Uterus (tissue), 2 donors: ENCODE results near the gene TDRD1.

Experiments
- POLR2A ChIP-seq, 2 donors: fragments of 450-650 bp; IDR thresholded peaks; one replicate each; pipeline ENCODE4 v1.6.1; 2016; ENCODE audit warnings: antibody characterized with exemption in 2 of 2, mild to moderate bottlenecking in 1 of 2, moderate library complexity in 1 of 2
- TF ChIP-seq, protein P1 (sequence below), 4 experiments: fragments of 200-600 bp in 2 of 4; fragments of 450-650 bp in 2 of 4; sonication (generic) in 2 of 4; IDR thresholded peaks; one replicate each; pipeline ENCODE4 v1.5.1; 2016 to 2019; ENCODE audit warnings: antibody characterized with exemption in 4 of 4, mild to moderate bottlenecking in 2 of 4, moderate library complexity in 1 of 4

- TF ChIP-seq, protein P1, sequence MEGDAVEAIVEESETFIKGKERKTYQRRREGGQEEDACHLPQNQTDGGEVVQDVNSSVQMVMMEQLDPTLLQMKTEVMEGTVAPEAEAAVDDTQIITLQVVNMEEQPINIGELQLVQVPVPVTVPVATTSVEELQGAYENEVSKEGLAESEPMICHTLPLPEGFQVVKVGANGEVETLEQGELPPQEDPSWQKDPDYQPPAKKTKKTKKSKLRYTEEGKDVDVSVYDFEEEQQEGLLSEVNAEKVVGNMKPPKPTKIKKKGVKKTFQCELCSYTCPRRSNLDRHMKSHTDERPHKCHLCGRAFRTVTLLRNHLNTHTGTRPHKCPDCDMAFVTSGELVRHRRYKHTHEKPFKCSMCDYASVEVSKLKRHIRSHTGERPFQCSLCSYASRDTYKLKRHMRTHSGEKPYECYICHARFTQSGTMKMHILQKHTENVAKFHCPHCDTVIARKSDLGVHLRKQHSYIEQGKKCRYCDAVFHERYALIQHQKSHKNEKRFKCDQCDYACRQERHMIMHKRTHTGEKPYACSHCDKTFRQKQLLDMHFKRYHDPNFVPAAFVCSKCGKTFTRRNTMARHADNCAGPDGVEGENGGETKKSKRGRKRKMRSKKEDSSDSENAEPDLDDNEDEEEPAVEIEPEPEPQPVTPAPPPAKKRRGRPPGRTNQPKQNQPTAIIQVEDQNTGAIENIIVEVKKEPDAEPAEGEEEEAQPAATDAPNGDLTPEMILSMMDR (IDR thresholded peaks at IDR 0.05) = no peak
- no peak for TF ChIP-seq POLR2A (IDR thresholded peaks at IDR 0.05)
These were observed 60.8 kb downstream of the TDRD1 start for GRCh38 chr10:114239994-114240345.
